GM19240 (cell line): ENCODE results near the gene LHX8.
"Not testable (repeated sequence)": the region's sequence is repeated elsewhere in the genome, so short reads cannot be mapped to it uniquely, and the experiment has no call there.

Source experiments
- DNase-seq: peaks from one replicate; pipeline ENCODE4 v3.0.0; 2011; ENCODE audit warnings: low spot score; ENCODE audit not compliant: insufficient read length

The LHX8 gene

DNA sequence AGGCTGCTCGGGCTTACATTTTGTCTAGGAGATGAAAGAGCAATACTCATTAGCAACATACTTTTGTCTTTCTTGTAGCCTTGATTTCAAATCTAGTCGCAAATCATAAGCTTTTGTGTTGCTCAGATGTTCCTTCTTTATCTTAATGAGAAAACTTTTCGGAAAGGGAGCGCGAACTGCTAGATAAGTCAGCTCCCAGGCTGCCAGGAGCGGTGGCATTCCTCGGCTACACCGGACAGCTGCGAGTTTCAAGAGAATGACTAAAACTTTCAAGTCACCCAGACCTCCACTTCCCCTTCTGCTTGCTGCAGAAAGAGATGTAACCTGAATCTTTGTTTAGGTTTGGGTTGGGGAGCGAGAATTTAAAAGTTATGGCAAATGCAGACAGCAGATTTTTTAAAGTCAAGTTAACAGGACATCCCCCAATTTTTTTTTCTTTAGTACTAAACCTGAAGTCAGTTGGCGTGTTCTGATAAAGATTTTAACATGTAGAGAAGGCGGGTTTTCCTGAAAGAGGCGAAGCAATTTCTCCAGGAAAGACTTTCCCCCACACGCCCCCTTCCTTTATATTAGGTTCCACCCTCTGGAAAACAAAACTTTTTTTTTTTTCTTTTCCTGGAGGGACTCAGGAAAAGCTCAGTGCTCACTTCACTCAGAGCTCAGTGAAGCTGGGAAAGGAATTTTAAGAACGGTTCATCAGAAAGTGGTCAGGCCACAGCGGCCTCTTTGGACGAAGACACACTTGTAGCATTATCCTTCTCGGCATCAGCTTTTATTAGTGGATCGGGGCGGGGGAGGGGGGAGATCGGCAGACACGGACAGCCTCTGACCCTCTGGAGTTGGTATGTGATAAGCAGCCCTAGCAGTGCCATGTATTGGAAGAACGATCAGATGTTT lies at the start of gene LHX8:
Gene LHX8 (plus strand): TSS at position 639 of the 897 bp plus-strand sequence. CDS start 2,227 bp downstream, outside the sequence.
- DNase-seq = no peak

- no peak for DNase-seq
Observed at GRCh38 chr1:75085931-75086330, 48.3 kb upstream of the LHX8 start.

- no peak for DNase-seq
Observed at GRCh38 chr1:75087278-75087677, 46.9 kb upstream of the LHX8 start.

GRCh38 chr1:75092141-75092540 lies 42.0 kb upstream of the LHX8 start:
- DNase-seq = no peak

DNA sequence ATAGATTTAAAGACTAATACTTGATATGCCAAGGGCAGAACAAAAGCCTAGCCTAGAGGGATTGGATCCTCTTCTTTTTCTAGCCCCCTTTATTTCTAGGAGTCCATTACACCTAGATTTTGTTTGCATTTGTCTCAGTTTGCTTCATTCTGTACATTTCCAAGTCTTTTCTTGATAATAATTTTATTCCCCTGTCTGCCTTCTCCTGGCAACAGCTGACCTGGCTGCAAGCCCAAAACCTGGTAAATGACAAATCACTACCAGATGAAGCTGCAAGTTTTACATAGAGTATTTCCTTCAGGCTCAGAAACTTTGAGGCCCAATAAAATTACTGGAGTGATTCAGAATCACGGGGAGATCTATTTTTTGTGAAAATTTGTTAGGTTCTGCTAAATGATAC lies 36.5 kb upstream of the LHX8 start:
- no peak for DNase-seq

DNA sequence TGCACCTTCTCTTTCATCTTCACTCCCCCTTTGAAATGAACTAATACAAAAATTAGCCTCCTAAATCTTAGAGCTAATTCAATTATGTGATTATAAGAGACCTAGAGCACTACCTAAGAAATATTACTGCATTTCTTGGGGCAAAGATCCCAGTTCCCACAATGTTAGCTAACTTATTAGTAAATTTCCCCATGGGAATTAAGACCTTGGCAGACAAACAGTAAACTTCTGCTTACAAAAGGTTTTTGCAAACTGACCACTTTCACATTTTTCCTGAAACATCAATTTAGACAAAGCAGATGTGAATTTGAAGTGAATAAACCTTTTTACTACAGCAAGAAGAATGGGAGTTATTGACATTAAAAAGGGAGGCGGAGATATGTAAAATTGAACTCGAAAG lies 34.6 kb upstream of the LHX8 start:
- no peak for DNase-seq

- no peak for DNase-seq
Observed at GRCh38 chr1:75100481-75101092, 33.6 kb upstream of the LHX8 start.

DNA sequence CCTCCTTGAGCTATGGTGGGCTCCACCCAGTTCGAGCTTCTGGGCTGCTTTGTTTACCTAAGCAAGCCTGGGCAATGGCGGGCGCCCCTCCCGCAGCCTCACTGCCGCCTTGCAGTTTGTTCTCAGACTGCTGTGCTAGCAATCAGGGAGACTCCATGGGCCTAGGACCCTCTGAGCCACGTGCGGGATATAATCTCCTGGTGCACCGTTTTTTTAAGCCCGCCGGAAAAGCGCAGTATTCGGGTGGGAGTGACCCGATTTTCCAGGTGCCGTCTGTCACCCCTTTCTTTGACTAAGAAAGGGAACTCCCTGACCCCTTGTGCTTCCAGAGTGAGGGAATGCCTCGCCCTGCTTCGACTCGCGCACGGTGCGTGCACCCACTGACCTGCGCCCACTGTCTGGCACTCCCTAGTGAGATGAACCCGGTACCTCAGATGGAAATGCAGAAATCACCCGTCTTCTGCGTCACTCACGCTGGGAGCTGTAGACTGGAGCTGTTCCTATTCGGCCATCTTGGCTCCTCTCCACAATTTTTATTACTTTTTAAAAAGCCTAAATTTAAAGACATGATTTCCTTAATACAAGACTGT lies 21.7 kb upstream of the LHX8 start:
- not testable (repeated sequence) for DNase-seq

DNA sequence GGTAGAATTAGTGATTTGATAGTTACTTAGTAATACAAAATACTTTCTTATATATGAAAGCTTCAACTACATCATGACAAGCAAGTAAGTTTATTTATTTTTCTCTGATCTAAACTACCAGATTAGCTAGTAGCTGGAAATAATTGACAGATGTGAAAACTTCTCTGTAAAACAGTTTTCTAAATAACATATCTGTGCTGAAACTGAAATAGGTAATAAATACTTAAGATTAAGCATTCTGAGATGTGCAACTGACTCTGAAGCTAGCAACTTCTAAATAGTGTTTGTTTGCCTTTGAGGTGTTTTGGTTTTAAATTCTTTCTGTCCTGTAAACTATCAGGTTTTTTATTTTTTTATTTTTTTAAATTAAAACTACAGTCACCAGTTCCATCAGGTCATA lies 18.5 kb upstream of the LHX8 start:
- DNase-seq = no peak

DNA sequence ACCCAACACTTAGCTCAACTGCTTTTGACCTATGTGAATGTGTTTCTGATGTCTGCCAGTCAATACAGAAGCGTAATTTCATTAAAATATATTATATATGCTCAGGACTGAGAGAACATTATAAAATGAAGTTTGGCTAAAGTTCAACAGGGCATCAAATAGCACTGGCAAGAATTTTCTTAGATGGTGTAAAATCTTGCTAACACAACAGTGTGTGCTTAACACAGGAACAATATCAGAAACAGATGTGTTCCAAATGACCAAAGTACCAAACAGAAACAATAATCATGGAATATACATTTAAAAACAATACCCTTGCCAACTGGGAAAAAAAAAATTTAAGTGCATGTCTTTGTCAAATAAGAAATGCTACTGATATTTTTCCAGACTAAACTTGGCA lies 10.4 kb upstream of the LHX8 start:
- DNase-seq = no peak

- no peak for DNase-seq
Observed at GRCh38 chr1:75124510-75124909, 9.7 kb upstream of the LHX8 start.

DNA sequence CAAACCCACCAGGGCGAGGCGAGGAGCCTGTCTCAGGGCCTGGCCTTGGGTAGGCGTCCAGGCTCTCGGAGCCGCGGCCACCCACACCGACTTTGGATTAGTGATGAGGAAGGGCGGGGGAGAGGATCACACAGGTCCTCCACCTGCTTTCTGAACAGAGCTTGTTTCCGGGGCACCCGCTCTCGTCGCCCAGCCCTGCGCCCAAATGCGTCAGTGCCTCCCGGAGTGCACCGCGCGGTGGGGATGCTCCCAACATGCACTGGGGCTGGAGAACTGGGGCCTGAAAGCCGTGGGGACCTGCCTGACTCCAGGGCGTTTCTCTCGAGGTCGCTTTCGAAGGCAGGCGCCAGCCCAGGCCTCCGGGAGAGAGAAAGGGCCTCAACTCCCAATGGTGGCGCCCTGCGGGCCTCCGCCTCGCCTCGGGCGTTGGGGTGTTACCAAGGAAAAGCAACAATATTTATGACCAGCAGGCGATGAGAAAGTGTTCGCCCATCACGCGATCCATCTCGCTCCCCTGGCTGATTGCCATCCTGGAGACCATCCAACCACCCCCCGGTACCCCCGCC lies 8.9 kb upstream of the LHX8 start:
- no peak for DNase-seq

- DNase-seq = no peak
Observed at GRCh38 chr1:75126611-75127101, 7.5 kb upstream of the LHX8 start.

DNA sequence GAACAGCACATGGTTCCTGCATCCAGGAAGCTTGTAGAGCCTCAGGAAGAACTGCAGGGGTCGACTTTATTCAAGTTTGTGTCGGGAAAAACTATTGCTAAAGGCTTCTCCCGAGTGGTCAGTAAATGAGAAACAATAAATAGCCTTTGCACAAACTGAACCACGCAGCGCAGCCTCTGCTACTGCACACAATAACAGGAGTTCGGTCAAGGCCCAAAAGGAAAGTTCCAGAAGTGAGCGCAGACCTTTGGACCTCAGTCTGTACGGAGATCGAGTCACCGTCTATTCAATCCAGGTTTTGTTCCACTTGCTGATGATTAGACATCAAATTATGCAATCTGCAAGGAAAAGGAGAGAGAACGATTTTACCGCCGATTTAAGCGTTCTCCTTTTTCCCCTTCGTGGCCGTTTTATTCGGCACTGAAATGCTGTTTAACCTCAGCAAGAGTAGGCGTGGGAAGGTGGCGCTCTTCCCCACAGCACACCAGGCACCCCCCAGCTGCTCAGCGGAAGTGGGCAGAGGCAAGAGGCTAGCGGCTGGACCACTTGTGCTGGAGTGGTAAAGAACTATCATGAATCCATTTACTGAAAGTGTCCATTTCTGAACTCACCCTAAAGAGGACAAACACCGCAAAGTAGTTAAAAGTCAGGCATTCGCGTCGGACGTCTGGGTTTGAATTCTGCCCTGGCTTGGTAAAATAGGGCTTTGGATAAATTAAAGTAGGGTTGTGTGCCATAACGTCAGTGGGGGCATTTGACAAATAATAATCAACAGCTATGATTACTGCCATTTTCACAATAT lies 6.1 kb upstream of the LHX8 start:
- no peak for DNase-seq

DNA sequence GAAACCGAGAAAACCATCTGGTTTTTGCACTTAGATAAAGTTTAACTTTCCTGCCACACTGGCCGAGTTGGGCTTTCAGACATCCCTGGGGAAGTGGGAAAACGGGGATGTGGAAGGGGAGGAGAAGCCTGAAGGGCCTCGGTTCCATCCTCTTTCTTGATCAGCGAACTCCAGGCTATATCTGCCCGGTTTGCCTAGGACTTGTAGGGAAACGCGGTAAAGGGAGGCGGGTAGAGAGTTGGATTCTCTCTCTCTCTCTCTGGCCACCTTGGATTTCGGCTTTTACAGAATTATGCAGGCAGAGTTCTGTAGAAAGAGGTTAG lies 4.6 kb upstream of the LHX8 start:
- DNase-seq = no peak

- no peak for DNase-seq
Observed at GRCh38 chr1:75129983-75130789, 4.0 kb upstream of the LHX8 start.

DNA sequence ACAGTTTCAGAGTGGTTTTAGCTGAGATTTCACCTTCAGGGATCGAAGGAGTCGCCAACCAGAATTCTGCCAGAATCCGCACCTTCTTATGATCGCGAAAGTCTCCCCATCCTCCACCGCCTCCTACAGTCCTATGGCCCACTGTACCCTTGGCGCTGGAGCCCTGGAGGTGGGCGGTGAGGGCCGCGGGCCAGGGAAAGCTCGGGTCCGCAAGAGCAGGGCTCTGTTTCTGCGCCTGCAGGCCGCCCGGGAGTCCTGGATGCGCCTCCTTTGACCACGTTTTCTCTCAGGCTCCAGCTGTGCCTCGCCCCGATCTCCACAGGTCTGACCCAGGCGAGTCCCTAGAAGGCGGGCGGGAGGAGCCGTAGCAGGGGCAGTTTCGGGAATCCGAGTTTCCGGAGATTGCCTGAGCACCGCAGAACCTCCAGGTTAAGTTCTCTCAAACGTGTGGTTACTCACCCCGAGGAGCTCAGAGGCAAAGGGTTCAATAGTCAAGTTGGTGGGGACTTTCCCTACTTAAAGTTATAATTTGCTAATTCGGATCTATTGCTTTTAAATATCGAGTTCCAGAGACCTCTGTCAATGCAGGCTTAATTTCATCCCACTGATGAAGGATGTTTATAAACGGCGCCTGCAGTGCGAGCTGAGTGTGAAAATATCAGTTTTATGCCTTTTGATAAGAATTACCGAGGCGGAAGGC lies 3.2 kb upstream of the LHX8 start:
- DNase-seq = no peak

GRCh38 chr1:75131565-75132241 lies 2.5 kb upstream of the LHX8 start:
- DNase-seq = no peak

DNA sequence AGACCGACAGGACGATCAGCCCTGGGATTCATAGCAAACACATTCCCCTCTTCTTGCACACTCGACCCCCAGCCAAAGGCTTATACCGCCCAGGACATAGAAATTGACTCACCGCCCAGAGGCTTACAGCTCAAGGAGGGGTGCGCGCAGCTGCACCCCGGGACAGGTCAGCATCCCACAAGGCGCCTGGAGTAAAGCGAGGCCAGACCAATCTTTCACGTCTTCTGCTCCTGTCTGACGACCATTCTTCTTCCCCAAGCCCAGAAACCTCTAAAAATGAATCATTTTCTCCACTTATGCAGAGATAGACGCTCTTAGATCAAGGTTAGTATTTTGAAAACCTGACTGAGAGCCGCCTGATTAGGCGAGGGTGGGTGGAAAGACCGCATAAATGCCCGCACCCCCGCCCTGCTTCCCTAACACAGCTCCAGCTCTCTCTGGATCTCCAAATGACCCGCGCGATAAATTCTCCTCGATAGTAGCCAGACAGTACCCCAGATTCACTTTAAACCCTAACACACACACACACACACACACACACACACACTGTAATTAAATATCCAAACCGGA lies 1.9 kb upstream of the LHX8 start:
- no peak for DNase-seq
